ENCODE measurements around the gene TMEM52.

The TMEM52 gene

GRCh38 chr1:1917304-1917976 is 1.6 kb downstream of the TMEM52 start:
- TF ChIP-seq GATA2 (IDR thresholded peaks at IDR 0.05; ENCODE audit: low read depth, low read length) (no peak), GATA3 (IDR thresholded peaks at IDR 0.05; ENCODE audit: low read depth, low read length) (no peak)

GRCh38 chr1:1916851-1917251 is 2.2 kb downstream of the TMEM52 start:
- TF ChIP-seq GATA2 (IDR thresholded peaks at IDR 0.05; ENCODE audit: low read depth, low read length), result no peak
- no peak for TF ChIP-seq GATA3 (IDR thresholded peaks at IDR 0.05; ENCODE audit: low read depth, low read length)

GRCh38 chr1:1915911-1916840 is 2.9 kb downstream of the TMEM52 start:
- no peak for TF ChIP-seq GATA2 (IDR thresholded peaks at IDR 0.05; ENCODE audit: low read depth, low read length)
- no peak for TF ChIP-seq GATA3 (IDR thresholded peaks at IDR 0.05; ENCODE audit: low read depth, low read length)

DNA sequence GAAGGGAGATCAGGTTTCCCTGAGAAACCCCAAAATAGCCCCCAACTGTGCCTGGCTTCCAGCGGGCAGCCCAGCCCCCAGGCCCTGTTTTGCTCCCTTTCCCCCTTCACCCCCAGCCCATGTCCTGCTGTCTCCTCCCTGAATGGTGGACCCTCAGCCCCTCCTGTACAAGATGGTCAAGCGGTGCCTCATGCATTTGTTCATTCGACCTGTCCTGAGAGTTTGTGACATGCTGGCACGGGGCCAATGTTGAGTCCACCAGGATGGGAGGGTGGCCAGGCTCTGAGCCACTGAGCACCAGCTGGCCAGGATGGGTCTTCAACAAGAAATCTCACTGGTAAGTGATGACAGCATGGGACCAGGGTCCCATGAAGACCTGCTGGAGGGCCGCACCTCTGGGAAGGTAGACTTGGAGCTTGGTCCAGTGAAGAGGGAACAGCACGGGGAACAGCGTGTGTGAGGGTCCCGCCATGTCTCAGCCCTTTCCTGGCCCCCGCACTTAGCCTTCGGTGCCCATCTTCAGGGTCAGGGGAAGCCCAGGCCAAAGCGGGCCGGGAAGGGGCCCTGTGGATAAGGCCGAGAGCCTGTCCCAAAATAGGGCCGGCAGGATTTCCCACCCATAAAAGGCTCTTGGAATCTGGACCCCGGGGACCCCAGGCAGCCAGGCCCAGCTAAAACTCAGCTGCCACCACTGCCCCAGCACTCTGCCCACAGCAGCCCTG is 3.9 kb downstream of the TMEM52 start, which contains the start of gene CALML6:
Gene CALML6, plus strand, starts transcription at position 290 of the 722 bp plus-strand sequence. Its CDS starts 21 bp downstream, at position 311.
- TF ChIP-seq GATA3 (IDR thresholded peaks at IDR 0.05; ENCODE audit: low read depth, low read length), result no peak
- no peak for TF ChIP-seq GATA2 (IDR thresholded peaks at IDR 0.05; ENCODE audit: low read depth, low read length)

DNA sequence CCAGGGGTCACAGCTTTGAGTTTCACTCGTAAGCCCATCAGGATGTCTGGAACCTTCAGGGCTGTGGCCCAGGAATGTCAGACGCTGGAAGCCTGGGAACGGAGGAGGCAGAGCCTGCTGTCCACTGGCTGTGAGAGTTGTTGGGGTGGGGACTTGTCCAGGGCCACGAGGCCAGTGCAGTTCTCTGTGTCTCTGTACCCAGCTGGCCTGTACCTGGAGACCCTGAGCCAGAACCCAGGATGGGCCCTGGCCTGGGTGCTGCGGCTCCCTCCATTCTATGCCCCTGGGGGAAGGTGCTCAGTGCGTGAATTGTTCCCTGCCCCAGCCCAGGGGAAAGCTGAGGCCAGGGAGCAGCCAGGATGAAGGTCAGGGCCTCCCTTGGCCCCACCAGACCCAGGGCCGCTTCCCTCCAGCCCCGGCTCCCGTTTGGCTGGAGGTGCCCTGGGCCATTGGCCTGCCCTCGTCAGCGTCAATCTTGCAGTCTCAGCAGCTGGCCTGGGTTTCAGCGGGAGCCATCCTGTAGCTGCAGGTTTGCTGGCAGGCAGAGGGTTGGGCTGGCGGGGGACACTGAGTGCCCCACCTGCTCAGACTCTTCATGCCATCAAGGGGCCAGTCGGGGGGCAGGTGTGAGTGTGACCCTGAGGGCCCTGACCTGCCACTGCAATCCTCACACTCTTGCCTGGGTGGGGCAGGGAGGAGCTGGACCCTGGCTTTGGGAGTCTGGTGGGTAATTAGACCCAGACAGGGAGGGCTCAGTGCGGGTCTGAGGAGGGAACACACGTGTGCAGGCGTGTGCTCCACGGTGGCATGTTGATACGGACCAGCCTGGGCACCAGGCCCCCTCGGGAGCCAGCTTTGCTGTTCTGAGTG is 4.7 kb downstream of the TMEM52 start:
- TF ChIP-seq GATA2 (IDR thresholded peaks at IDR 0.05; ENCODE audit: low read depth, low read length) (no peak), GATA3 (IDR thresholded peaks at IDR 0.05; ENCODE audit: low read depth, low read length) (no peak)

DNA sequence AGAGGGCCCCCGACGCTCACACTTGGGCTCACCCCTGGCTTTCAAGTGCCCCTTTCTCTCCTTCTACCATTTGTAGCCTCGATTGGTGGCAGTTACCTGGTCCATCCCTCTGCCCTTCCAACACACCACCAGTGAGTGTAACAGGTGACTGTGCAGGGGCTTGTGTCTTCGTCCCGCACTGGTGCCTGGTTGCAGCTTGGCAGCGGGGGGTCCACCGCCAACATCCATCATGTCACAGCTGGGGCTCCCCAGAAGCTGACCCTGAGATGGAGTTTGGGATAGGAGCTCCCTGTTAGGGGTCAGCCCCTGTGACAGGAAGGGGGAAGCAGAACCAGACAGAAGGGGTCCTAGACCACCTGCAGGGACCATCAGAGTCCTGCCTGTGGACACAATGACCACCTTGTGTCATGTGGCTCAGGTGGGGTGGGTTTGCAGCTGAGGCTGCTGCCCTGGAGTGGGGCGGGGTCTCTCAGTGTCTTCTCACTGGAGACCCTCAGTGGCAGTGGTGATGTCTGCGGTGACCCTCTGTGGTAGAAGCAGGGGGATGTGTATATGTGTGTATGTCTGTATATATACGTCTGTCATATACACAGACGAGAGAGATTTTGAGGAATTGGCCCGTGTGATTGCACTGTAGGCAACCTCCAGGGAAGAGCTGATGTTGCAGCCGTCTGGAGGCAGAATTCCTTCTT is 7.6 kb downstream of the TMEM52 start:
- no peak for TF ChIP-seq GATA3 (IDR thresholded peaks at IDR 0.05; ENCODE audit: low read depth, low read length)
- no peak for TF ChIP-seq GATA2 (IDR thresholded peaks at IDR 0.05; ENCODE audit: low read depth, low read length)

DNA sequence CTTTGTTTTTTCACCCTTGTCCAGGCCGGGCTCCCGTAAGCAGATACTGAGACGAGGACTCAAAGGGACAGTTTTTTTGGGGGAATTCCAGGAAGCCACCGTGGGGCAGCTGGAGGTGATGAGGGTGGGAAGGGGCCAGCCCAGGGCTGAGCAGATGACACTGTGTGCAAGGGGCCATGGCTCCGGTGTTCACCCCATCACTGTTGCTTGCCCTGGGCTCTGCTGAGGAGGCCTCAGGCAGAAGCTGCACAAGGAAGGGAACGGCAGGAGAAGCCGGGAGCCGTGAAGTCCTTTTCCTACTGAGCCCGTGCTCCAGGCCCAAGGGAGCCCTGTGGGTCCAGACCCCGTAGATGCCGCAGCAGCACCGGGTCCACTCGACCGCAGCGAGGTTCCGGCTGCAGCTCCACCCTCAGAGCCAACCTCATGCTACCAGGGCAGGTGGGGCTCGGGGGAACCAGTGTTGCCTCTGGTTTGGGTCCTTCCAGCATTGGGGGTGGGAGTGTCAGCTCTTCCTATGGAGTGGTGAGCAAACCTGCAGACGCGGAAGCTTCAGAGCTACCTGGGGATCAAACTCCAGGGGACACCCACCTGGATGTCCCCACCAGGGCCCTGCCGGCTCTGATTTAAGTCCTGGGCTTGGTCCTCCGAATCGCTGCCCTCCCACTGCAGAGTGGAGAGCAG is 8.3 kb downstream of the TMEM52 start:
- TF ChIP-seq GATA2 (IDR thresholded peaks at IDR 0.05; ENCODE audit: low read depth, low read length) (no peak), GATA3 (IDR thresholded peaks at IDR 0.05; ENCODE audit: low read depth, low read length) (no peak)

- no peak for TF ChIP-seq GATA3 (IDR thresholded peaks at IDR 0.05; ENCODE audit: low read depth, low read length)
- TF ChIP-seq GATA2 (IDR thresholded peaks at IDR 0.05; ENCODE audit: low read depth, low read length), result no peak
Measured at GRCh38 chr1:1910033-1910465, 9.0 kb downstream of the TMEM52 start.

DNA sequence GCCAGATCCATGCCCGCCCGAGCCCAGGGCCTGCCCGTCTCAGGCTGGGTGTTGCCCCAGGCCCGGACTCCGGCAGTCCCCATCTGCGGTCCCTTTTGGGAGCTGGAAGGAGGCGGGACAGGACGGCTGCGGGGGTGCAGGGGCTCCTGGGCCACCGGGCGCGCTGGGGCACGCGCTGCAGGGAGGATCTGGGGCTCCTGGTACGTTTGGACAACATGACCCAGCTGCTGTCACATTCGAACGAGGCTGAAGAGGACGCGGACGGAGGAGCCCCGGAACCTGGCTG is 10.6 kb downstream of the TMEM52 start:
- no peak for TF ChIP-seq GATA2 (IDR thresholded peaks at IDR 0.05; ENCODE audit: low read depth, low read length)
- TF ChIP-seq GATA3 (IDR thresholded peaks at IDR 0.05; ENCODE audit: low read depth, low read length), result no peak

DNA sequence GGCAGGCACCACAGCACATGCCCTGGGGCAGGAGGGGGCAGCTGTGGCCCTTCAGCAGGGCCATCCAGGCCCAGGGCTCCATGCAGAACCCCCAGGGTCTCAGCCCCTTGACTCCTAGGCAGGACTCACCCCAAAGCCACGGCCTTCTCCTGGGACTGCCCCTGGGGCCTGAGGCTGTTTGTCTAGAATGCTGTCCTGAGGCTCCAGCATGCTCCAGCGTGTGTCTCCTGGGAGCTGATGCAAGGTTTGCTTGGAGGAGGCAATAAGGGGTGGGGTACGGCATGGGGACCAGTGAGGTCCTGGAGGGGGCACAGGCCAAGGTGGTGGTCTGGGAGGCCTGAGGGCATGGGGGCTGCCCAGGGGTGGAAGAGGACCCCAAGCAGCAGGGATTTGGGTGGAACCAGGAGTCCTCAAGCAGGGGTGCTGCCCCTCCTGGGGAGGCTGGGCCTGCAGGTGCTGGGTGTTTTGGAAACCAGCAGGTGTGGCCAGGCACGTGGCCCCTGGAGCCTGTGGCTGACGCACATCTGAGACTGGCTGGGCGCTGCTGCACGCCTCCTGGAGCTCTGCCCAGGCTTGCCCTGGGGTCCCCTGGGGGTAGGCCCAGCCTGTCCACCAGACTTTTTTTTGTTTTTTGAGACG is 11.9 kb downstream of the TMEM52 start:
- TF ChIP-seq GATA2 (IDR thresholded peaks at IDR 0.05; ENCODE audit: low read depth, low read length) (no peak), GATA3 (IDR thresholded peaks at IDR 0.05; ENCODE audit: low read depth, low read length) (no peak)

- TF ChIP-seq GATA2 (IDR thresholded peaks at IDR 0.05; ENCODE audit: low read depth, low read length) (no peak), GATA3 (IDR thresholded peaks at IDR 0.05; ENCODE audit: low read depth, low read length) (no peak)
Measured at GRCh38 chr1:1906185-1907097, 12.6 kb downstream of the TMEM52 start.

All from SH-SY5Y (cell line).